ENCODE results near the gene EMD. TPM values are rescaled to one million over a fixed set of nuclear protein-coding genes. Genes with fewer than 3 reads are reported as not detected.

Gene EMD
- total RNA-seq, 2 experiments from 2014 or later: 66.1 to 68.1 TPM

- no peaks in the 10 kb centered on the region for H3K27me3 Mint-ChIP-seq
- no peaks in the 10 kb centered on the region for H3K9me3 Mint-ChIP-seq
- DNase-seq (no peak), ATAC-seq (ENCODE audit: low read depth) (no peak)
- H3K36me3 Mint-ChIP-seq: peaks cover 2% of the 10 kb centered on the region
- POLR2A ChIA-PET: interaction anchor here (2.2 kb wide), 1 partner anchor 20 kb away, joined by 8 read pairs; no protein-coding TSS in a partner anchor
- H3K4me1 Mint-ChIP-seq: peaks cover 23% of the 10 kb centered on the region
- H3K27ac Mint-ChIP-seq: peak overlapping the region; percentile 45
- no peak overlapping the region for H3K4me3 Mint-ChIP-seq
Observed at GRCh38 chrX:154350429-154351182, 28.5 kb upstream of the EMD start.

- Mint-ChIP-seq H3K4me1 (peaks cover 23% of the 10 kb centered on the region), H3K27ac (peak overlapping the region; percentile 70), H3K9me3 (no peaks in the 10 kb centered on the region), H3K36me3 (peaks cover 4% of the 10 kb centered on the region), H3K27me3 (no peaks in the 10 kb centered on the region), H3K4me3 (peak overlapping the region; percentile 37)
- peak; percentile 41 for DNase-seq
- no peak for ATAC-seq (ENCODE audit: low read depth)
- POLR2A ChIA-PET: no interaction called here
Observed at GRCh38 chrX:154351183-154352011, 27.7 kb upstream of the EMD start.

- peak overlapping the region; percentile 37 for H3K4me3 Mint-ChIP-seq
- peaks cover 4% of the 10 kb centered on the region for H3K36me3 Mint-ChIP-seq
- H3K27me3 Mint-ChIP-seq: no peaks in the 10 kb centered on the region
- no peaks in the 10 kb centered on the region for H3K9me3 Mint-ChIP-seq
- H3K27ac Mint-ChIP-seq: peak overlapping the region; percentile 70
- peaks cover 22% of the 10 kb centered on the region for H3K4me1 Mint-ChIP-seq
- ATAC-seq (ENCODE audit: low read depth) (no peak), DNase-seq (no peak)
- POLR2A ChIA-PET: no interaction called here
Observed at GRCh38 chrX:154352012-154352401, 27.1 kb upstream of the EMD start.

GRCh38 chrX:154352466-154352865 is 26.6 kb upstream of the EMD start:
- Mint-ChIP-seq H3K27ac (no peak overlapping the region), H3K27me3 (no peaks in the 10 kb centered on the region), H3K4me3 (peak overlapping the region; percentile 22), H3K9me3 (no peaks in the 10 kb centered on the region), H3K4me1 (peaks cover 18% of the 10 kb centered on the region), H3K36me3 (peaks cover 4% of the 10 kb centered on the region)
- DNase-seq (no peak), ATAC-seq (ENCODE audit: low read depth) (no peak)
- POLR2A ChIA-PET: no interaction called here

- no peak for ATAC-seq (ENCODE audit: low read depth)
- H3K4me3 Mint-ChIP-seq: no peak overlapping the region
- no peak overlapping the region for H3K27ac Mint-ChIP-seq
- no peaks in the 10 kb centered on the region for H3K9me3 Mint-ChIP-seq
- no peak for DNase-seq
- peaks cover 13% of the 10 kb centered on the region for H3K4me1 Mint-ChIP-seq
- POLR2A ChIA-PET: interaction anchor here (1.4 kb wide), 1 partner anchor 18 kb away, joined by 6 read pairs; no protein-coding TSS in a partner anchor
- no peaks in the 10 kb centered on the region for H3K27me3 Mint-ChIP-seq
- peaks cover 4% of the 10 kb centered on the region for H3K36me3 Mint-ChIP-seq
Observed at GRCh38 chrX:154353172-154353843, 25.8 kb upstream of the EMD start.

GRCh38 chrX:154354013-154354412 is 25.1 kb upstream of the EMD start:
- no peaks in the 10 kb centered on the region for H3K27me3 Mint-ChIP-seq
- no peaks in the 10 kb centered on the region for H3K9me3 Mint-ChIP-seq
- H3K36me3 Mint-ChIP-seq: peaks cover 7% of the 10 kb centered on the region
- ATAC-seq (ENCODE audit: low read depth): no peak
- POLR2A ChIA-PET: interaction anchor here (1.4 kb wide), 1 partner anchor 17 kb away, joined by 6 read pairs; no protein-coding TSS in a partner anchor
- no peak overlapping the region for H3K27ac Mint-ChIP-seq
- DNase-seq: no peak
- no peak overlapping the region for H3K4me3 Mint-ChIP-seq
- peaks cover 10% of the 10 kb centered on the region for H3K4me1 Mint-ChIP-seq

GRCh38 chrX:154354516-154354915 is 24.6 kb upstream of the EMD start:
- H3K4me3 Mint-ChIP-seq: no peak overlapping the region
- H3K36me3 Mint-ChIP-seq: peaks cover 7% of the 10 kb centered on the region
- no peaks in the 10 kb centered on the region for H3K9me3 Mint-ChIP-seq
- POLR2A ChIA-PET: interaction anchor here (1.4 kb wide), 1 partner anchor 17 kb away, joined by 6 read pairs; no protein-coding TSS in a partner anchor
- no peak for DNase-seq
- no peak overlapping the region for H3K27ac Mint-ChIP-seq
- ATAC-seq (ENCODE audit: low read depth): no peak
- no peaks in the 10 kb centered on the region for H3K27me3 Mint-ChIP-seq
- H3K4me1 Mint-ChIP-seq: peaks cover 9% of the 10 kb centered on the region

GRCh38 chrX:154355094-154355775 is 23.9 kb upstream of the EMD start:
- ATAC-seq (ENCODE audit: low read depth): no peak
- POLR2A ChIA-PET: no interaction called here
- no peaks in the 10 kb centered on the region for H3K9me3 Mint-ChIP-seq
- H3K4me1 Mint-ChIP-seq: peaks cover 9% of the 10 kb centered on the region
- no peak overlapping the region for H3K4me3 Mint-ChIP-seq
- H3K27ac Mint-ChIP-seq: no peak overlapping the region
- DNase-seq: no peak
- no peaks in the 10 kb centered on the region for H3K27me3 Mint-ChIP-seq
- H3K36me3 Mint-ChIP-seq: peaks cover 7% of the 10 kb centered on the region

GRCh38 chrX:154355776-154356140 is 23.3 kb upstream of the EMD start:
- H3K27me3 Mint-ChIP-seq: no peaks in the 10 kb centered on the region
- no peak overlapping the region for H3K4me3 Mint-ChIP-seq
- H3K36me3 Mint-ChIP-seq: peaks cover 7% of the 10 kb centered on the region
- no peak overlapping the region for H3K27ac Mint-ChIP-seq
- DNase-seq (no peak), ATAC-seq (ENCODE audit: low read depth) (no peak)
- H3K9me3 Mint-ChIP-seq: no peaks in the 10 kb centered on the region
- H3K4me1 Mint-ChIP-seq: peaks cover 9% of the 10 kb centered on the region
- POLR2A ChIA-PET: no interaction called here

GRCh38 chrX:154356596-154356995 is 22.5 kb upstream of the EMD start:
- peaks cover 7% of the 10 kb centered on the region for H3K36me3 Mint-ChIP-seq
- DNase-seq (no peak), ATAC-seq (ENCODE audit: low read depth) (no peak)
- H3K4me3 Mint-ChIP-seq: no peak overlapping the region
- peaks cover 7% of the 10 kb centered on the region for H3K4me1 Mint-ChIP-seq
- H3K27ac Mint-ChIP-seq: no peak overlapping the region
- H3K27me3 Mint-ChIP-seq: no peaks in the 10 kb centered on the region
- no peaks in the 10 kb centered on the region for H3K9me3 Mint-ChIP-seq
- POLR2A ChIA-PET: no interaction called here

GRCh38 chrX:154357205-154357604 is 21.9 kb upstream of the EMD start:
- no peaks in the 10 kb centered on the region for H3K9me3 Mint-ChIP-seq
- H3K4me1 Mint-ChIP-seq: peaks cover 4% of the 10 kb centered on the region
- H3K27ac Mint-ChIP-seq: peak overlapping the region; percentile 42
- peaks cover 7% of the 10 kb centered on the region for H3K36me3 Mint-ChIP-seq
- DNase-seq (no peak), ATAC-seq (ENCODE audit: low read depth) (no peak)
- H3K4me3 Mint-ChIP-seq: no peak overlapping the region
- no peaks in the 10 kb centered on the region for H3K27me3 Mint-ChIP-seq
- POLR2A ChIA-PET: interaction anchor here (1.0 kb wide), 1 partner anchor 11 kb away, joined by 3 read pairs; no protein-coding TSS in a partner anchor

- Mint-ChIP-seq H3K27me3 (no peaks in the 10 kb centered on the region), H3K9me3 (no peaks in the 10 kb centered on the region), H3K36me3 (peaks cover 9% of the 10 kb centered on the region), H3K4me1 (peaks cover 6% of the 10 kb centered on the region), H3K4me3 (no peak overlapping the region), H3K27ac (no peak overlapping the region)
- POLR2A ChIA-PET: interaction anchor here (1.0 kb wide), 1 partner anchor 11 kb away, joined by 3 read pairs; no protein-coding TSS in a partner anchor
- DNase-seq: no peak
- ATAC-seq (ENCODE audit: low read depth): no peak
Observed at GRCh38 chrX:154358011-154358410, 21.1 kb upstream of the EMD start.

GRCh38 chrX:154358829-154359228 is 20.3 kb upstream of the EMD start:
- peak overlapping the region; percentile 21 for H3K27ac Mint-ChIP-seq
- ATAC-seq (ENCODE audit: low read depth): no peak
- POLR2A ChIA-PET: no interaction called here
- peaks cover 5% of the 10 kb centered on the region for H3K4me1 Mint-ChIP-seq
- peaks cover 7% of the 10 kb centered on the region for H3K36me3 Mint-ChIP-seq
- no peaks in the 10 kb centered on the region for H3K27me3 Mint-ChIP-seq
- DNase-seq: no peak
- H3K9me3 Mint-ChIP-seq: no peaks in the 10 kb centered on the region
- H3K4me3 Mint-ChIP-seq: no peak overlapping the region

Measured in activated naive CD8-positive, alpha-beta T cell treated with anti-CD3 and anti-CD28 coated beads, Interleukin-2, amount 10 ng/mL, durations not matched to agents 7 days and 5 days (primary cell).